NCI-H2107 treated with DMSO at 0.1 percent for 48 hours (cell line): Measurements from ENCODE around the gene CCDC200.
"Not testable (repeated sequence)": the region's sequence is repeated elsewhere in the genome, so short reads cannot be mapped to it uniquely, and the experiment has no call there.

Source experiments
- DNase-seq: peaks from one replicate; lab custom pipeline; 2025; ENCODE audit not compliant: unreplicated experiment; lab: John Stamatoyannopoulos, UW

The CCDC200 gene

GRCh38 chr17:43228020-43228782 lies at the start of gene CCDC200:
TSS of gene CCDC200 (minus strand) at chr17:43228623. CDS start at chr17:43228554, 69 bp downstream.
- DNase-seq, result not testable (repeated sequence)

GRCh38 chr17:43272914-43273313 lies 44.5 kb upstream of the CCDC200 start:
- DNase-seq, result not testable (repeated sequence)

GRCh38 chr17:43272483-43272882 lies 44.1 kb upstream of the CCDC200 start:
- not testable (repeated sequence) for DNase-seq

GRCh38 chr17:43270552-43271504 lies 42.4 kb upstream of the CCDC200 start:
- DNase-seq, result not testable (repeated sequence)

GRCh38 chr17:43246456-43246855 lies 18.0 kb upstream of the CCDC200 start:
- not testable (repeated sequence) for DNase-seq

DNA sequence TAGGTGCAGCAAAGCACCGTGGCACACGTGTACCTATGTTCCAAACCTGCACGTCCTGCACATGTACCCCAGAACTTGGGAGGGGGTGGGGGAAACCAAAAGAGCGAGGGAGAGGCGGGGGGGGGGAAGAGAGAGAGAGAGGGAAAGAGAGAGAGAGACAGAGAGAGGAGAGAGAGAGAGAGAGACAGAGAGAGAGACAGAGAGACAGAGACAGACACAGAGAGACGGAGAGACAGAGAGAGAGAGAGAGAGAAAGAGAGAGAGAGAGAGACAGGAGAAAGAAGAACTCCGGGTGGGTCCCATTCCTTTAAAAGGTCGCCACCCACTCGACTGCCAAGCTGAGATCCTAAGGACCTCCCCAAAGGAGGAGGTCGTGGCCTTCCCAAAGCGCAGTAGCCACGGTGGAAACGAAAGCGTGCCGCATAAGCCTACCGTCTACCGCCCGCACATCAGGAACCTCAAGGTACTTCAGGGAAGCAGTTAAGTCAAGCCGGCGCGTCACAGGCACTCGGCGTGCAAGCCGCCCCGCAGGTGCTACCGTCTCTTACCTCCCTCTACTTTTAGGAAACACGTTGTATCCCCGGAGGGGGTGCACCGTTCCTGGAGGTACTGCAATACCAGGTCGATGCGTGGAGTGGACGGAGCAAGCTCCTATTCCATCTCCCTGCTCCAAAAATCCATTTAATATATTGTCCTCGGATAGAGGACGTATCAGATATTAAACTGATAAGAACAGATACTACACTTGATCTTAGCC lies 12.4 kb upstream of the CCDC200 start:
- not testable (repeated sequence) for DNase-seq

GRCh38 chr17:43239597-43239996 lies 11.2 kb upstream of the CCDC200 start:
- not testable (repeated sequence) for DNase-seq

- not testable (repeated sequence) for DNase-seq
Observed at GRCh38 chr17:43233877-43234276, 5.5 kb upstream of the CCDC200 start, which contains the start of gene RNU2-1. TSS of gene RNU2-1 (minus strand) at chr17:43233977.

DNA sequence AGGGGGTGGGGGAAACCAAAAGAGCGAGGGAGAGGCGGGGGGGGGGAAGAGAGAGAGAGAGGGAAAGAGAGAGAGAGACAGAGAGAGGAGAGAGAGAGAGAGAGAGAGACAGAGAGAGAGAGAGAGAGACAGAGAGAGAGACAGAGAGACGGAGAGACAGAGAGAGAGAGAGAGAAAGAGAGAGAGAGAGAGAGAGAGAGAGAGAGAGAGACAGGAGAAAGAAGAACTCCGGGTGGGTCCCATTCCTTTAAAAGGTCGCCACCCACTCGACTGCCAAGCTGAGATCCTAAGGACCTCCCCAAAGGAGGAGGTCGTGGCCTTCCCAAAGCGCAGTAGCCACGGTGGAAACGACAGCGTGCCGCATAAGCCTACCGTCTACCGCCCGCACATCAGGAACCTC lies 4.8 kb upstream of the CCDC200 start:
- not testable (repeated sequence) for DNase-seq

DNA sequence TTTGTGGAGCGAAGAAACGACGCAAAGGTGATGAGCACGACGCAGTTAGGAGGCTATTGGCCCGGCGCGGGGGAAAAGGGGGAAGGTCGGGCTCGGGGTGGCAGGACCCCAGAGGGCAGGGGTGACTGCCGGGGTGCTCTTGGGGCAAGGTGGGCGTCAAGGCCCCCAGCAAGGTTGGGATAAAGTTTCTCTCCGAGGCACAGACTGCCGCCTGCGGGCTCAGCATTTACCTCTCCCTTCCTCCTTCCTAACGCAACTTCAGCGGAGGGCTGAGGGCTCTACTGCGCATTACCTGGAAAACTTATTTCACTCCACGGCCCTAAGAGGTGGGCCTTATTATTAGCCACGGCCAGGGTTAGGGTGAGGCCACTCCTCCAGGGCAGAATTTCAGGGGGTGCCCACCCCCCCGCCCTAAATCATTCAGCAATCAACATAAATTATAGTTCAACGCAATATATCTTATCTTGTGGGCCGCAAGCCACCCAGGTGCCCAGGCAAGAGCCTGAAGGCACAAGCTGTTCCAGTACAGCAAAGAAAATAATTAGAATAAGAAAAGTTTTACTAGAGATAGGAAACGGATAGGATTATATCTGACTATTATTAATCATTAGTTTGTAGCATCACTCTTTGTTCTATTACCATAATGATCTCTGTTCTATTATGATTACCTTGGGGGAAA lies 3.7 kb upstream of the CCDC200 start:
- DNase-seq, result not testable (repeated sequence)

DNA sequence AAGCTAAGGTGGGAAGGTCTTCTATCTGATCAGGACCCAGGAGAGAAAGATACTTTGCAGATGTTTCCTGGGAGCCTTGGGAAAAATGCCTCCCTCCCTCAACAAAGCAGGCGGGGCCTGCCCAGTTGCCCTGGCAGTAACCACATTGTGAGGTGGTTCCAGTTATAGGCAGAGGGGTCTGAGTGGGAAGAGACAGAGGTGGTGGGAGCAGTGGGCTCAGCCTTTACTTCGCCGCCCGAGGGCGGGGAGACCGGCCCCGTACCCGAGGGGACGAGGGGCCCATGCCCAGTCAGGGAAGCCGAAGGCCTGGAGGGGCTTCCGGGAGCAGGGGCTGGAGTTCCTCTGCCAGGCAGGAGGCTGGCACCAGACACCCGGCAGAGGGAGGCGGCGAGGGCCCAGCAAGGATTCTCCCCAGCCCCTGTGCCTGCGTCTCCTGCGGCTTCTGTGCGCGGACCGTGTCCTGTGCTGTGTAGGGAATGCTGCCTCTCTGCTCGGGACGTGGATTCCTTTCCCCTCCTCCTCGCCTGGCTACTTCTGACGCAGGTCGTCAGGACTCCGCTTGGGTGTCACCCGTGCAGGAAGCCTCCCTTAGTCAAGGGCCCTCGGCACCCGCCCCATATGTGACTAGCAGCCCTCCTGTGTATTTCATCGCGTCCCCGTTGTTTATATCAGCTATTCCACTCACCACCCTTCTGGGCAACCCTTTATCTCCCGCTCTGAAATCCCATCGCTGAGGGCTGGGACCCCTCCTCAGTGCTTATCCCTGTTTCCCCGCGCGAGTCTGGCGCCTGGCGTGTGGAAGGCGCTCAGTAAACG lies 3.0 kb upstream of the CCDC200 start:
- DNase-seq, result not testable (repeated sequence)

DNA sequence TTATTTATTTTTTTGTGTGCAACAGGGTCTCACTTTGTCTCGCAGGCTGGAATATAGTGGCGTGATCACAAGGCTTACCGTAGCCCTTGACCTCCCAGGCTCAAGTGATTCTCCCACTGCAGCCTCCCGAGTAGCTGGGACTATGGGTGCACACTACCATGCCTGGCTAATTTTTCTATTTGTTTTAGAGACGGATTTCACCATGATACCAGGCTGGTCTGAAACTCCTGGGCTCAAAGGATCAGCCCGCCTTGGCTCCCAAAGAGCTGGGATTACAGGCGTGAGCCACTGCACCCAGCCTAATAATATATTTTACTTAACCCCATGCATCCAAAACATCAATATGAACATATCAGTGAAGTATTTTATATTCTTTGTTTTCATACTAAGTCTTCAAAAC lies 2.0 kb downstream of the CCDC200 start:
- DNase-seq, result no peak

- no peak for DNase-seq
Observed at GRCh38 chr17:43224146-43224705, 4.2 kb downstream of the CCDC200 start.

DNA sequence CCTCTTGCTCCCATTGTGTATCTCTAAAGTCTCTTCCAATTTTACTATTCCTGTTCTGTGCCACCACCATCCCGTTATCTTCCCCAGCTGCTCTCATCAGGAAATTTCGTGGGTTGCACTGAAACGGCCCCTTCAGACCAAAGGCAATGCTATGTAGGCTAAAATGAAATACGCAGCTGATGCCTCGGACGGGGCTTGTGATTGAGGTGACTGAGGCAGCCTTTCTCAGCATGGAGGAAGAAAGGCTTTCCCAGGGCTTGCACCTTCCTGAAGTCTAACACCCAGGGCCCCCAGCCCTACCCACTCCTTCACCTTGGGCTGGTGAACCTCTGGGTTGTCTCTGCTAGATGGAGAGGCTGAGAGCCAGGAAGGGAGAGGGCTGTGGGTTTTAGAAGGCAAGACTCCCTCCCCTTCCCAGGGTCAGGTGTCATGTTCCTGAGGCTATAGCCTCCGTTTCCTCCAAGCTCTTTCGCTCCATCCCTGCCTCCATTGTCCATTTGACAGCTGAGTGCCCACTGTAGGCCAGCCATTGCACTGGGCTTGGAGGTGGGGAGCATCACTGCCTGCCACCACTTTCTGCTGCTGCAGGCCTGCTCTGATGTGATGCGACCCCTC lies 7.8 kb downstream of the CCDC200 start:
- DNase-seq, result no peak

DNA sequence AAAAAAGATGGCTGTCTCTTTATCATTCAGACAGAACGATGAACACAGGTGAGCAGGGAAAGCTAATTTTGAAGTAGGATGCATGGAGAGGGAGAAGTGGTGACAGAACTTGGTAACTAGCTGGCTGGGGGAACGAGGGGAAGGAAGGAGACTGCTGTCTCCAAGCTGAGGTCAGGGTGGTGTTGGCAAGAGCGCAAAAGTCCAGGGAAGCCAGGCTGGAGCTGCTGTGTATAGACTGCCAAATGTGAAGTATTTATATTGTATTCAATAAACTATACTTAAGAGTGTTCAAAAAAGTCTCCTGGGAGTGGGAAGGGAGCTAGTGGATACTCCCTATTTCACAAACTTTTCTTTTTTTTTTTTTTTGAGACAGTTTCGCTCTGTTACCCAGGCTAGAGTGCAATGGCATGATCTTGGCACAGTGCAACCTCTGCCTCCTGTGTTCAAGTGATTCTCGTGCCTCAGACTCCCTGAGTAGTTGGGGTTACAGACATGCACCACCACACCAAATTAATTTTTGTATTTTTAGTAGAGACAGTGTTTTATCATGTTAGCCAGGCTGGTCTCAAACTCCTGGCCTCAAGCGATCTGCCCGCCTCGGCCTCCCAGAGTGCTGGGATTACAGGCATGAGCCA lies 8.6 kb downstream of the CCDC200 start:
- DNase-seq, result no peak

DNA sequence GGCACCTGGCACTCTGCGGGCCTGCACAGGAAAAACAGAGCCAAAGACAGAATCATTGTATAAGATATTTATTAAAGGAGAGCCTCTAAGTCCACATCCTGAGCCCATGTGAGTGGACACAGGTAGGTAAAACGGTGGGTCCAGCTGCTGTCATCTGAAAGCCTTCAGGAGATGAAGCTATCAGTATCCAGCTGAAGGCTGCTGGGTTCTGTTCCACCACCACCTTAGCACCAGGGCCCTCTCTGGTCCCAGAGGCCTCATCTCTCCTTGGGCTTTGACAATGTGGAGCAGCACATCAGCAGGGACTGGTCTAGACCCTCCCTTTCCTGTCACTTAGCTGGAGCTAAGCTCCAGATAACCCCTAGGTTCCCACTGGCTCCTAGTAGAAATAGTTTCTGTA lies 9.4 kb downstream of the CCDC200 start:
- DNase-seq, result no peak

DNA sequence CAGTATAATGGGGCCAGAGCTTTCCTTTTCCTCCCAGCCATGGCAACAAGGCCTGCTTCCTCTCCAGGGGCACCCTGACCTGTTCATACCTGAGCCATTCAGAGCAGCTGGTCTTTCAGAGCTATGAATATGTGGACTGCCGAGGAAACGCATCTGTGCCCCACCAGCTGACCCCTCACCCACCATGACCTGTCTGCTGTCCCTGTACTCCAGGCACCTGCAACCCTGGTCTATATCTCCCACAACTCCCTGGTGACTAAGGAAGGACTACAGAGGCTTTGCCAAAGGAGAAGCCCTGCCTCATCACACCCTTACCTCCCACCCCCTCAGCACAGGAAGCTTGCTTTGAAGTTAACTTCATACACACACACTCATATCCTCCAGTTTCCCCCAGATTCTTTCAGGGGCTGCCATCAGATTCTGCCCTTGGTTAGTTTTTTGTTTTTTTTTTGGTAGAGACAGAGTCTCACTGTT lies 10.8 kb downstream of the CCDC200 start:
- no peak for DNase-seq
